CD4-positive, alpha-beta T cell treated with Interleukin-15 for 1 hour (primary cell): ENCODE measurements around the gene NDRG4.
"Not testable (repeated sequence)": the region's sequence is repeated elsewhere in the genome, so short reads cannot be mapped to it uniquely, and the experiment has no call there.

Experiments
- DNase-seq: peaks from one replicate; pipeline ENCODE4 v3.0.0-alpha.2; 2020

Gene NDRG4

DNA sequence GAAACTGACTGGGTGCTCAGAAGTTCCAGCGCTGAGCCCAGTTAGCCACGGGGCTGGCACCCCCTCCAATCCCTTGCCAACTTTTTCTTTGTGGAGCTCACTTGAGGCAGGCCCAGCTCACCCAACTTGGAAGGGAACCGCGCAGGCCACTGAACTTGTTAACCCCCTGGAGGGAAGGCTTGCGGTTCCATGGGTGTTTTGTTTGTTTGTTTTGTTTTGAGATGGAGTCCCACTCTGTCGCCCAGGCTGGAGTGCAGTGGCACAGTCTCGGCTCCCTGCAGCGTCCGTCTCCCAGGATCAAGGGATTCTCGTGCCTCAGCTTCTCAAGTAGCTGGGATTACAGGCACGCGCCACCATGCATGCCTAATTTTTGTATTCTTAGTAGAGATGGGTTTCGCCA is 34.1 kb upstream of the NDRG4 start:
- no peak for DNase-seq

DNA sequence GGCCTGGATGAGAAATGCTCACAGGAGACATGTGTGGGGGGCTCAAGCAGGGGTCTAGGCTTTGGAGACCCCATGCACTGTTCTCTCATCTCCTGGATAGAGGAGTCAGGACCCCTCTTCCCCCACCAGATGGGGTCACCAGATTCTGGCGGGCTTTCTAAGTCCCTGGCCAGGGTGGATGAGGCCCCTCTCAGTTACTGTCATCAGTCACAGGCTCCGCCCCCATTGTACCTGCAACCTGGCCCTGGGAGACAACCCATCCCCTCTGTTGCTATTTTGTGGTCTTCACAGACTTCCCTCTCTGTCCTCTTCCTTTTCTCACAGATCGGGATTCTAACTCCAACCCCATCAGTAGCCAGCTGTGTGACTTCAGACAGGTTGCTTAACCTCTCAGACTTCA is 33.5 kb upstream of the NDRG4 start:
- no peak for DNase-seq

DNA sequence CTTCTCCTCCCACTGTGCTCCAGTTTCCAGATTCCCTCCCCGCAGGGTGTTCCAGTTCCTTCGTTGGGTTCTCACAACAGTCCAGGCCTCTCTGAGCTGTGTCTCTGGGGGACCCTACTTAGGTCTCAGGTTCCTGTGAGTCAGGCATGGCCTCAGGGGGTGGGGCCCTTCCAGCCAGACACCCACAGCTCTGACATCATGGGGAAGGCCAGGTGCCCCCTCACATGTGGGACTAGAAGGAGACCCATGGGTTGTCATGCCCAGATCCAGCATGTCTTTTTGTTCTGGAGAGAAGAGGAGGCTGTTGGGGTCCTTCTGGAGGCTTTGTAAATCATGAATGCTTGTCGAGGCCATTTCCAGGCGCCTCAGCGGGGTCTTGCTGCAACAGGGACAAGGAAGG is 32.0 kb upstream of the NDRG4 start:
- DNase-seq: no peak

DNA sequence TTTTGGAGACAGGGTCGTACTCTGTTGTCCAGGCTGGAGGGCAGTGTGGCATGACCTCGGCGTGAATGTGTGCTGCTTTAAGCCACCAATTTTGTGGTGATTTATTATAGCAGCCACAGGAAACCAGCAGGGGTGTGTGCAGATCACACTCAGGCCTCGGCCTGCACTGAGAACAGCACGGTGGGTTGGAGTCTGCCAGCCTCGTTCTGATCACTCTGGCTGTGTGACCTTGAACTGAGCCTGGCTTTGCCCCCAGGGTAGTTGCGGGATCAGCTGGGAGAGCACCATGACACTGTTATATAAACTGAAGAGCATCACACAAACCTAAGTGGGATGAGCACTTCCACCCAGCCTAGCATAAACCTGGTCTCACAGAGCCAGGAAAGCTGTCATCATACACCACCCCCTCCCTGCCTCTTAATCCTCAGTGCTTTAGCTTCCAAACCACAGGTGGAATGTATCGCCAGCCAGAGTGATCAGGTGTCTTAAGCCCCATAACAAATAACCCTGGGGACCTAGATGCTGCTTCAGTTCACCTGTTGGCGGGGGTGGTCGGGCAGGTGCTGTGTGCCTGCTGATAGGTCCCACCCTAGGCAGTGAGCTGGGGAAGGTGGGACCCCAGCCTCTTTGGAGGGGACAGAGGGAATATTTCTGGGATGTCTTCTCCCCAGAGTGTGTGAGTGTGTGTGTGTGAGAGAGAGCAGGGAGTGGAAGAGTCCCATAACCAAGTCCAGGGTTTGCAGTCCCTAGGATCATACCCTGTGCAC is 28.6 kb upstream of the NDRG4 start:
- no peak for DNase-seq

DNA sequence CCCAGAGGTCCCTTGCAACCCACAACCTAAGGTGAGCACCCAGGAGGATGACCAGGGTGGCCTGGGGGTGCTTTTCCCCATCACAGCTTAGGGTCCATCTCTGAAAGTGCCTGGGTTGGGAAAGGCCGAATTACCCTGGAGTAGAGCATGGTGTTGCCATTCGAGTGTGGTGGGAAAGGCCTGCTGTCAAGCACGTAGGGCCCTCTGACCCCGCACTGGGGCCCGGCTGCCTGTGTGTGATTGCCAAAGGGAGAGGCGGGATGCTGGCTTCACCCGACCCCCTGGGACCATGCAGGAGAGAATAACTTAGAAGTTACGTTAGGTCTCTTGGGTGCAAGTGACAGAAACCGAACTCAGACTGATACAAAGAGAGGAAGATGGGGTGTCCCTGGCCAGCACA is 27.7 kb upstream of the NDRG4 start:
- DNase-seq: no peak

DNA sequence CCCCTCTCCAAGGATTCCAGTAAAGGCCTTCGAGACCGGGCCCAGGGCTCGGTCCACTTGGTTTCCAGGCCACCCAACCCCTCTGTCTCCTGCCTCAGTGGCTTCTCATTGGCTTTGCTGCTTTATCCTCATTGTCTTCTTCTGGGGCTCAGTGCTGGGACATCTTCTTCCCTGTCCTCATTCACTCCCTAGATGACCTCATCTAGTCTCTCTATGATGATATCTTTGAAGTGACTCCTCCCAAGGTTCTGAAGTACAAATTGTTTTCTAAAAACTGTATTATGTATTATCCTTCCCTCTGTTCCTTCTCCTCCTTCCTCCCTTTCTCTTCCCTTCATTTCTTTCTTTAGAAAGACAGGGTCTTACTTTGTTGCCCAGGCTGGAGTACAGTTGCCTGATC is 27.1 kb upstream of the NDRG4 start:
- no peak for DNase-seq

DNA sequence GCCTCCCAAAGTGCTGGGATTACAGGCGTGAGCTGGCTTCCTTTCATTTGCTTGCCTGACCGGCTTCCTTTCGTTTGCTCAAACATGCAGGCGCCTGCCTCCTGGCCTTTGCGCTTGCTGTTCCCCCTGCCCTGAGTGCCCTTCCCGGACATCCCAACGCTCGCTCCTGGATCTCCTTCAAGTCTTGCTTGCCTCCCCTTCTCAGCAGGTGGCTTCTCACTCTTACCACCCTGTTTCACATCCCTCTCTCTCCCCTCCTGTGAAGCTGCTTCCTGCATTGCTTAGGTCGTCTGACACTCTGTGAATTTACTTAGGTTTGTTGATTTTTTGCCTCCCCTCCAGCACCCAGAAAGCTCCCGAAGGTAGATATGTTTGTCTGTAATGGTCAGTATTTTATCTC is 25.6 kb upstream of the NDRG4 start:
- DNase-seq: no peak

DNA sequence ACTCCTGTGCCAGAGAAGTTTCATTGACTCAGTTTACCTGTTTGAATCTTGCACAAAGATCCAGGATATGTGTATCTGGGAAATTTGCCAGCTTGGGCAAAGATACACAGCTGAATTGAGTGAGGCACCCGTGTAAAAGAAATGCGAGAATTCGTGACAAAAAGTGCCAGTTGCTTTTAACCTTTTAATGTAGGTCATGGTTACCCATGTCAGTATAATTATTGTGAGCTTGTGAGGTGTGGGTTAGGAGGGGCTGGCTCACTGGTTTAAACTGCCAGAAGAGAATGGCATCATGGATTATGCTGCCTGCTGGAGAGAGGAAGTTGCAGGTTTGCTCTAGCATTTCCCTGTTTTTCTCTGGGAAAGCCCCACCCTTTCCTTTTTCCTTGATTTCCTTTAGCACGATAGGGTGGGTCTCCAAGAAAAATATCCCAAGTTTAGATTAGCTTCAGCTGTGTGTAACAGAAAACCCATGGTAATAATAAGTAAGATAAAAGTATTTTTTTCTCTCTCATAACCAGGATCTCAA is 24.8 kb upstream of the NDRG4 start:
- no peak for DNase-seq

DNA sequence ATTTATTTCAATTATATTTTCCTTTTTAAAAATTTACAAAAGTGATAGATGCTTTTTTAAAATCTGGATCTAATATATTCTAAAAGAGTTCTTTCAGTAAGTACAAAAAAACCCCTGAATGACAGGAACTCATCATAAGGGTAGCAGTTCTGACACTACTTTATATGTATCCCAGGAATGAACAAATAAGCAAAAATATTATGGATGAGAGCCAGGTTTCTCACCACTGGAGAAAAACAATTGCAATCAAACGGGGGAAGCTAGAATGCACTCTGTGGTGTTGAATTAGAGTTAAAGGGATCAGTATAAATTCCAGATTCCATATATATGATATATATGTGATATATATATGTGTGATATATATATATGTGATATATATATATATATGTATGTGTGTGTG is 23.2 kb upstream of the NDRG4 start:
- no peak for DNase-seq

DNA sequence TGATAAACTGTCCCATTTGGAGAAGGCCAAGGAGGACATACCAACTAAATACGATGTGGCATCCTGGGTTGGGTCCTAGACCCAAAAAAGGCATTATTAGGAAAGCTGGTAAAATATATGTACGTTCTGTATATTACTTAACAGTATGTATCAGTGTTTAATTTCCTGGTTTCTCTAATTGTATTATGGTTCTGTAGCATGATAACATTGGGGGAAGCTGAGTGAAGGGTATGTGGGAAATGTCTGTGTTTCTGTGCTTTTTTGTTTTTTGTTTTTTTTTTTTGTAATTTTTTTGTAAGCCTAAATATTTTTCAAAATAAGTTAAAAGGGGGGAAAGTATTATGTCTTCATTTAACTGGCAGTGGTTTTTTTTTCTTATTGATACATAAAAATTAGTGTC is 21.5 kb upstream of the NDRG4 start:
- no peak for DNase-seq

DNA sequence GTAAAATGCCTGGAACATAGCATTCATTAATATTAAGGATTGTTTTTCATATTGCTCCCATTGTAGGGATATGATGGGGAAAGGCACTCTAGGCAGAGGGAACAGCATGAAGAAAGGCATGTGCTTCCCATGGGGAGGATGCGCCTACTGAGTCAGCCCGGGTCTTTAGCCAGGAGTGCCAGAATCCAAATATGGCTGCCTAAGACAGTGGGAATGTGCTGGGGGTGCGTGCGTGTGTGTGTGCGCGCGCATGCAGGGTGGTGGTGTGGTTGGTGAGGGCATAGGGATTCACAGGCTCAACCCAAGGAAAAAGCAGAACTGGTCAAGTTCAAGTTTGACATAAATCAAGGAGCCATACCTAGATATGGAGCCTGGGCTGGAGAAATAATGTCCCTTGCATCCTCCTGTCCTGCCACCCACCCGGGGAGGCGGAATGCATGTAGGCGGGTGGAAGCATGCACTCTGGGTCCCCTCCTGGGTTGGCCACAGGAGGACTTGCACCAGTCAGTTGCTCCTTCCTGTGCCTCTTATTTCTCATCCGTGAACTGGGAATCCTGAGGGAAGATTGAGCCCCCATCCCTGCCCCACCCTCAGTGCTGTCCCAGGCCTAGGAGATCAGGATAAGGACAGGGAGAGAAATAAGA is 18.6 kb upstream of the NDRG4 start:
- no peak for DNase-seq

DNA sequence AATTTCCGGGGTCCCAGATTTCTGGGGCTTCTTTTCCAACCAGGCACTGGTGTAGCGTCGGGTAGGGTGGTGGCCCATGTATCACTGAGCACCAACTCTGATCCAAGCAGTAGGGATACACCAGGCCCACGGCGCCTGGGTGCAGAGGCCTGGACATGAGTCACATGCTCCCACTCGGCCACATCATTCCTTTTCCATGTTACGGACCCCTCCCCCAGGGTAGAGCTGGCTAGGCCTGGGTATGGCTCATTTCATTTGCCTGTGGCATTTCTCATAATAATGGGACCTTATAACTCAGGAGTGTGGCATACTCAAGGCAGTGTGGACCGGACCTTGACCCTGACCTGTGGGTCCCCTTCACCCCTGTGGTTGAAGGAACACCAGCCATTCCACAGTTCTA is 18.0 kb upstream of the NDRG4 start:
- DNase-seq: peak; percentile 11

DNA sequence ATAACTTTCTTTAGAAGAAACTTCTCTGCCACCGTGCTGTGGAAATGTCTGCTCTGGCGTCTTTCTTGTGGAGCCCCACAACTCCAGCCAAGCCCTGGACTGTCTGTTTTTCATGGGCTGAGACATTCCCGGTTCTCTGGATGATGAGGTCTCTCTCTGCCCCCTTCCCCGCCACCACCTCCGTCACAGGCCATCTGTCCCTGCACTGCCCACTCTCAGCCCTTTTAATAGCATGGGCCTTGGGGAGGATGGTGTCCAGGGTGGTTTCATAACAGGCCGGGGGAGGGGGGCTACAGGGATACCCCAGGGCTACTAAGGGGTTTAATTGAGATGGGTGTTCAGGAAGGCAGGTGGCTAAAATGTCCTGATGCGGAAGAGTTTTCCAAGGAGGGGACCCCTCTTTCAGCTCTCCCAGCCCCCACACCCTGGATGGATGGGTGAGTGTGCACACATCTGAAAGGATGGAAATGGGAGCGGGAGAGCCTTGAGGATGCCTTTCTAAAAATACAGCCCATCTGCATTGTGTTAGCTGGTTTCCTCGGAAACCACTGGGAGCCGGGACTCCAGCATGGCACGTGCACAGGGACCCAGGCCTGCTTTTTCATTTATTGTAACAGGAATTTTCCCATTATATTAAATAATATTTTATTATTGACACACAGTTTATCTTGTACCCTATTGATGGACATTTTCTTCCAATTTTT is 14.6 kb upstream of the NDRG4 start:
- no peak for DNase-seq

DNA sequence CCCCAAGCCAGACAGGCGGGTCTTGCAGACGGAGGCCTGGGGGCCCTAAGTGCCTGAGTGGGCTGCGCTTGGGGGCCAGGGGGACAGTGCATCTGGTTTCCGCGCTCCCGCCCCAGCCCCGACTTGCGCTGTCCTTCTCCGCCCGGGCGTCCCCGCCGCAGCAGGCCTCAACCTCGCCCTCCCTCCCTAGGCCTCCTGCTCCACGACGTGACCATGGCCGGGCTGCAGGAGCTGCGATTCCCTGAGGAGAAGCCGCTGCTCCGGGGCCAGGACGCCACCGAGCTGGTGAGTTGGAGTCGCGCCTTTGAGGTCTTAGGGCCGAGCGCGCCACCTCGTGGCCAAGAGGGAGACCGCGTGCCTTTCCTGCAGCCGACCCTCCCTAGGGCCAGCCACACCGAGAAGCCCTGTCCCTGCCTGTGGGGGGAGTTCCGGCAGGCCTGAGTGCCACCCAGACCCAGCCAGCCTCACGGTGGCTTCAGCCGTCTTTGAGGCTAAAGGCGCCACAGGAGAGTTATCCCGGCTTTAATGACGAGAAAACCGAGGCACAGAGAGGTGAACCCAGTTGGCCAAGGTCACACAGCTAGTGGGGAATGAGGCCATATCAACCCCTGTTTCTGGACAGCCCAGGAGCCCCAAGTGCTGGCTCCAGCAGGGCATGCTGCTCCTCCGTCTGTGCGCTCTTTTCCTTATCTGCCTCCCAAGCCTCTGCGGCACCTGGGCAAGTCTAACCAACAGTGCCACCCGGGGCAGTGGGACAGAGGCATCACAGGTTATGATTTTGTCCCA is 12.2 kb upstream of the NDRG4 start:
- peak; percentile 55 for DNase-seq

DNA sequence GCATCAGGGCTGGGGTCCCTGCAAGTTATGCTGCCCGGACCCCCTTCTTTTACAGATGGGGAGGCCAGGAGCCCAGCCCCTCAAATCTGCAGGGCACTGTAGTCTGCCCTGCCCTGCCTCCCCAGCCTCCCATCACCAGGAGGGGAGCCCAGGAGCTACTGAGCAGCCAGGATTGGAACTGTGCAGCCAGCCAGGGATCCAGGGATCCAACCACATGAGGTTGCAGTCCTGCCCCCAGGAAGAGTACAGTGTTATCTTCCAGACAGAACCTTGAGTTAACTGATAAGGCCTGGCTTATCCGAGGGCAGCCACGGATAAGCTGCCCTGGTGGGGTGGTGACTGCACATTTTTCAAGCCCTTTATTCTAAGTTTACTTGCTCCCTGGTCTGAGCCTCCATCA is 11.4 kb upstream of the NDRG4 start:
- no peak for DNase-seq

DNA sequence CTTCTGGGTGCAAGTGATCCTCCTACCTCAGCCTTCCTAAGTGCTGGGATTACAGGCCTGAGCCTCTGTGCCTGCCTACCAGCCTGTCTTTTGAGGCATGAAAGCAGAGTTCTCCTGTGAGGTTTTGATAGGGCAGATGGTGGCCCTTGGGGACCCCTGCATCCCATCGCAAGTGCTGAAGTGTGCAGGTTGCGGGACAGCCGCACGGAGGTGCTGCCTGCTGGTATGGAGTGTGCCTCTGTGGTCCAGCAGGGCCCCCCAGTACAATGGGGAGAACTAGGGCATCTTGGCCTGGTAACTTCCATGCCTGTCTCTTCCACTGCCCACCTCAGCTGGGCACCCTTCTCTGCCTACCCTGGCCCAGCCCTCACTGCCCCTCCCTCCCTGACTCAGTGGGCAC is 9.9 kb upstream of the NDRG4 start:
- no peak for DNase-seq

DNA sequence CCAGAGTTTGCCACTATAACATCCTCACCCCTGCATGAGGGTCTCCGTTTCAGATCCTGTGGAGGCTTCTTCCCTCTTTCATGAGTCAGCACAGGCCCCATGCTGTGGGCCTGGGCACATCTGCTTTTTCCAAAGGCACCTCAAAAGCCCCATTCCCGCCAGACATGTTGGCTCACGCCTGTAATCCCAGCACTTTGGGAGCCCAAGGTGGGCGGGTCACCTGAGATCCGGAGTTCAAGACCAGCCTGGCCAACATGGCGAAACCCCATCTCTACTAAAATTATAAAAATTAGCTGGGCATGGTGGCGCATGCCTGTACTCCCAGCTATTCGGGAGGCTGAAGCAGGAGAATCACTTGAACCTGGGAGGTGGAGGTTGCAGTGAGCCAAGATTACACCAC is 9.4 kb upstream of the NDRG4 start:
- not testable (repeated sequence) for DNase-seq

DNA sequence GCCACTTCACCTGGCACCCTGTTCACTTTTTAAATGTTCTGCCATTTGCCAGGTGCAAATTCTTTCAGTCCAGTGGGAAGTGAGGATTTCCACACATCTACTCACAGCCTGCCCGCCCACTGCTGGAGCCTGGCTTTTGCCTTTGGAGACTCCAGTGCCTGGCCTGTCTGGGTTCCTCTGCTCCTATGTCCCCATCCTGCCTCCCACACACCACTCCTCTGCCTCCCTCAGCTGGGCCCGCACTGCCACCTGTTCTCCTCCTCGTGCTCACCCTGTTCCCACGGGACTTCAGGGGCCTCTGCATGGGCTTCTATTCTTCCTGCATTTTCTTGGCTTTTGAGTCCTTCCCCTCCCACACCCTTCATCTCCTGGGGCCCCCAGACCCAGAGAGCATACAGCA is 7.9 kb upstream of the NDRG4 start:
- no peak for DNase-seq

DNA sequence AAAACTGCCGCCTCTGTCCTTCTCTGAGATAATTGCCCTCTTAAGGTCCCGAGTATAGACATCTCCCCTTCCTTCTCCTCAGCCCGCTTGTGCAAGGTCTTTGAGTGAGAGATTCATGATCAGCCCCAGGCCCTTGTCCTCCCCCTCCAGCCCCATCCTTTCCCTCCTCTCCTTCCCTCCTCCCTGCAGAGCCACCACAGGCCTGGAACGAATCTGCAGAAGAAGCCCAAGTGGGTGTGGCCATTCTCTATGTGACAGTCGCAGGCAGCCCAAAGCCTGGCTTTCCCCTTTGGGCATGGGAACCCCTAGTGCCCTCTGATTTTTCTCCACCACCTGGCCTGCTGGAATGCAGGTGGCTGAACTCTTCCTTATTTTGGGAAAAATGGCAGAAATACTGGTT is 7.2 kb upstream of the NDRG4 start:
- DNase-seq: no peak

DNA sequence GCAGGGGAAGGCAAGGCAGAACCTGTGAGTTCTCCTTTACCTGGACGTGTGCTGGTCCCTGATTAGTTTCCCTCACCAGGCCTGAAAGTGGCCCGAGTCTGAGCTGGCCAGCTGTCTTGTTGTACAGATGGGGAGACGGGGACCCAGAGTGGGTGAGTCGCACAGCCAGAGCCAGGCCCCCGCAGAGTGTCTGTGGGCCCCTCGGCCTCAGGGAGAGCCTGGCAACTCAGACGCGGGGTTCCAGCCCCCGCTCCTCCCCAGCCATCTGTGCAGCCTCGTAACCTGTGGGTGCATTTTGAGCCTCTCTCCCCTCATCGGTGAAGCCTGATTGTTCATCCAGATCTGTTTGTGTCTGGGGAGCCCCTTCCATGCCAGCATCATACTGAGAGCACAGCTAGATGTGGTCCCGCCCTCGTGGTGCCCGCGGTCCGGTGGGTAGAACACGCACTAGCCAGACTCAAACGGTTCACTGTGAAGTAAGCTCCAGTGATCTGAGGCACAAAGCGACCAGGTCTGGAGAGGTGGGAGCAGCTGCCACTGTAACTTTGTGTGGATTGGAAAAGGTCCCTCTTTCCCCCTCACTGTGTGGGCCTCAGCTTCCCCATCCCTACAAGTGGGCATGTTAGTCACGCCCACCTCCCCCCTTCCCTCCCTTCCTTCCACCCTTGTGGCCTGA is 6.0 kb upstream of the NDRG4 start:
- no peak for DNase-seq

DNA sequence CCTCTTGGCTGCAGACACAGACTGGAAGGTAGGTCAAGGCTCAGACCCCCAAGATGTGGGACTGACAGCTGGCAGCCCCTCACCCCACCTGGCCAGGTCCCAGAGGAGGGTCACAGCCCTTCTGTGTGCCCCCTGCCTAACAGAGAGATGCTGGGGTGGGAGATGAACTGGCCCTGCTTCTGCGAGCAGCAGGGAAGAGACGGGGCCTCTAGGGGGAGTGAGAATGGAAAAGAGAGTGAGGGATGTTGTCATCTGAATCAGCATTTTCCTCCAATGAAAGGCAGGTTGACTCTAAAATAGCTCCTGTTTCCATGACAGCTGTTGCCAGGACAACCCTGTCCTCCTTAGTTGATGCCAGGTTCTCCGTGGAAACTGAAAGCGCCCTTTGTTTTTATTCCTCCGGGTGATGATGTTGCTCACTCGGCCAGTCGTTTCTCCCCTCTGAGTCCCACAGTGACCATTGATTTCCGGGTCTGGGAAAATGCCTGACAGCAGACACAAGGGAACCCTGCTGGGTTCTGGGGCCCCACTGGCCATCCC is 4.9 kb upstream of the NDRG4 start:
- peak; percentile 60 for DNase-seq
